ENCODE measurements around the gene KYNU. TPM values are rescaled to one million over a fixed set of nuclear protein-coding genes. Genes with fewer than 3 reads are reported as not detected.
"Not testable (repeated sequence)": the region's sequence is repeated elsewhere in the genome, so short reads cannot be mapped to it uniquely, and the experiment has no call there.

The KYNU gene
- total RNA-seq, 1 donor from 2014 or later: 1.0 TPM

GRCh38 chr2:143034292-143035074, 157.0 kb downstream of the KYNU start:
- H3K36me3 ChIP-seq: no peaks in the 10 kb centered on the region
- intact Hi-C loops (cut with micrococcal nuclease): no loop called here
- no peak overlapping the region for H3K4me3 ChIP-seq
- DNase-seq: no peak
- H3K27me3 ChIP-seq (ENCODE audit: low read depth): peaks cover 3% of the 10 kb centered on the region
- H3K9me3 ChIP-seq (replicated peaks): no peaks in the 10 kb centered on the region
- H3K4me1 ChIP-seq: no peaks in the 10 kb centered on the region
- TF ChIP-seq CTCF (IDR thresholded peaks at IDR 0.05; ENCODE audit: borderline replicate concordance): peak; percentile 99
- no peak overlapping the region for H3K27ac ChIP-seq (replicated peaks)

GRCh38 chr2:143051465-143051864, 174.0 kb downstream of the KYNU start:
- DNase-seq: no peak
- no peak for TF ChIP-seq CTCF (IDR thresholded peaks at IDR 0.05; ENCODE audit: borderline replicate concordance)
- peaks cover 4% of the 10 kb centered on the region for H3K9me3 ChIP-seq (replicated peaks)
- no peak overlapping the region for H3K27ac ChIP-seq (replicated peaks)
- no peaks in the 10 kb centered on the region for H3K36me3 ChIP-seq
- H3K4me3 ChIP-seq: no peak overlapping the region
- H3K4me1 ChIP-seq: no peaks in the 10 kb centered on the region
- no peaks in the 10 kb centered on the region for H3K27me3 ChIP-seq (ENCODE audit: low read depth)
- intact Hi-C loops (cut with micrococcal nuclease): no loop called here

GRCh38 chr2:143053437-143053836, 176.0 kb downstream of the KYNU start:
- H3K9me3 ChIP-seq (replicated peaks): peaks cover 10% of the 10 kb centered on the region
- H3K4me1 ChIP-seq; H3K27me3 ChIP-seq (ENCODE audit: low read depth); H3K4me3 ChIP-seq; H3K36me3 ChIP-seq; intact Hi-C loops (cut with micrococcal nuclease); DNase-seq; H3K27ac ChIP-seq (replicated peaks): not testable (repeated sequence)

GRCh38 chr2:143056550-143056949, 179.1 kb downstream of the KYNU start:
- H3K4me1 ChIP-seq: no peaks in the 10 kb centered on the region
- H3K27ac ChIP-seq (replicated peaks): no peak overlapping the region
- DNase-seq: no peak
- H3K4me3 ChIP-seq: no peak overlapping the region
- TF ChIP-seq CTCF (IDR thresholded peaks at IDR 0.05; ENCODE audit: borderline replicate concordance): no peak
- intact Hi-C loops (cut with micrococcal nuclease): no loop called here
- H3K9me3 ChIP-seq (replicated peaks): peaks cover 10% of the 10 kb centered on the region
- H3K27me3 ChIP-seq (ENCODE audit: low read depth): no peaks in the 10 kb centered on the region
- no peaks in the 10 kb centered on the region for H3K36me3 ChIP-seq

GRCh38 chr2:143058851-143059250, 181.4 kb downstream of the KYNU start:
- H3K27ac ChIP-seq (replicated peaks): no peak overlapping the region
- DNase-seq: no peak
- H3K4me1 ChIP-seq: no peaks in the 10 kb centered on the region
- no peaks in the 10 kb centered on the region for H3K36me3 ChIP-seq
- H3K9me3 ChIP-seq (replicated peaks): peaks cover 10% of the 10 kb centered on the region
- no peak for TF ChIP-seq CTCF (IDR thresholded peaks at IDR 0.05; ENCODE audit: borderline replicate concordance)
- intact Hi-C loops (cut with micrococcal nuclease): no loop called here
- no peak overlapping the region for H3K4me3 ChIP-seq
- H3K27me3 ChIP-seq (ENCODE audit: low read depth): no peaks in the 10 kb centered on the region

GRCh38 chr2:143063612-143064200, 186.2 kb downstream of the KYNU start:
- no peak for DNase-seq
- Histone ChIP-seq H3K36me3 (no peaks in the 10 kb centered on the region), H3K4me3 (no peak overlapping the region), H3K9me3 (replicated peaks) (peaks cover 11% of the 10 kb centered on the region), H3K27me3 (ENCODE audit: low read depth) (no peaks in the 10 kb centered on the region), H3K4me1 (no peaks in the 10 kb centered on the region), H3K27ac (replicated peaks) (no peak overlapping the region)
- TF ChIP-seq CTCF (IDR thresholded peaks at IDR 0.05; ENCODE audit: borderline replicate concordance): no peak
- intact Hi-C loops (cut with micrococcal nuclease): no loop called here
